GM18519 (cell line): ENCODE results near the gene CABCOCO1.

ENCODE experiments used
- ATAC-seq: cut with Tn5 transposase; IDR thresholded peaks from one replicate; pipeline ENCODE4 v1.9.1; 2021; ENCODE audit warnings: mild to moderate bottlenecking, moderate library complexity; ENCODE audit not compliant: unreplicated experiment, low FRiP score

Gene CABCOCO1

GRCh38 chr10:61662794-61663259 lies at the start of gene CABCOCO1:
TSS of gene CABCOCO1 (plus strand) at chr10:61662929. CDS start at chr10:61662973, 44 bp downstream.
- ATAC-seq: no peak

GRCh38 chr10:61613665-61614064 lies 49.1 kb upstream of the CABCOCO1 start:
- no peak for ATAC-seq

- ATAC-seq: no peak
These were observed 46.1 kb upstream of the CABCOCO1 start for GRCh38 chr10:61616611-61617010.

GRCh38 chr10:61617180-61617579 lies 45.5 kb upstream of the CABCOCO1 start:
- ATAC-seq: no peak

GRCh38 chr10:61617586-61617985 lies 45.1 kb upstream of the CABCOCO1 start:
- ATAC-seq: no peak

GRCh38 chr10:61618388-61618961 lies 44.3 kb upstream of the CABCOCO1 start:
- no peak for ATAC-seq

- ATAC-seq: no peak
These were observed 42.2 kb upstream of the CABCOCO1 start for GRCh38 chr10:61620506-61620905.

- no peak for ATAC-seq
These were observed 41.1 kb upstream of the CABCOCO1 start for GRCh38 chr10:61621605-61622051.

GRCh38 chr10:61623161-61623560 lies 39.6 kb upstream of the CABCOCO1 start:
- ATAC-seq: no peak

- ATAC-seq: no peak
These were observed 36.5 kb upstream of the CABCOCO1 start for GRCh38 chr10:61626209-61626608.

GRCh38 chr10:61627266-61627665 lies 35.5 kb upstream of the CABCOCO1 start:
- no peak for ATAC-seq

GRCh38 chr10:61628151-61628874 lies 34.4 kb upstream of the CABCOCO1 start:
- no peak for ATAC-seq

- no peak for ATAC-seq
These were observed 33.7 kb upstream of the CABCOCO1 start for GRCh38 chr10:61628875-61629513.

- ATAC-seq: no peak
These were observed 33.2 kb upstream of the CABCOCO1 start for GRCh38 chr10:61629576-61629975.

- ATAC-seq: no peak
These were observed 30.6 kb upstream of the CABCOCO1 start for GRCh38 chr10:61632057-61632670.

GRCh38 chr10:61633665-61634064 lies 29.1 kb upstream of the CABCOCO1 start:
- no peak for ATAC-seq

- ATAC-seq: no peak
These were observed 28.0 kb upstream of the CABCOCO1 start for GRCh38 chr10:61634746-61635145.

GRCh38 chr10:61635471-61635870 lies 27.3 kb upstream of the CABCOCO1 start:
- ATAC-seq: no peak

- no peak for ATAC-seq
These were observed 26.8 kb upstream of the CABCOCO1 start for GRCh38 chr10:61635932-61636331.

GRCh38 chr10:61639952-61640351 lies 22.8 kb upstream of the CABCOCO1 start:
- no peak for ATAC-seq

GRCh38 chr10:61640856-61641255 lies 21.9 kb upstream of the CABCOCO1 start:
- ATAC-seq: no peak
